Measurements from ENCODE around the gene VAV3. TPM values are rescaled to one million over a fixed set of nuclear protein-coding genes. Genes with fewer than 3 reads are reported as not detected.

VAV3 gene
- total RNA-seq, 1 donor from 2014 or later, result 2.1 TPM

DNA sequence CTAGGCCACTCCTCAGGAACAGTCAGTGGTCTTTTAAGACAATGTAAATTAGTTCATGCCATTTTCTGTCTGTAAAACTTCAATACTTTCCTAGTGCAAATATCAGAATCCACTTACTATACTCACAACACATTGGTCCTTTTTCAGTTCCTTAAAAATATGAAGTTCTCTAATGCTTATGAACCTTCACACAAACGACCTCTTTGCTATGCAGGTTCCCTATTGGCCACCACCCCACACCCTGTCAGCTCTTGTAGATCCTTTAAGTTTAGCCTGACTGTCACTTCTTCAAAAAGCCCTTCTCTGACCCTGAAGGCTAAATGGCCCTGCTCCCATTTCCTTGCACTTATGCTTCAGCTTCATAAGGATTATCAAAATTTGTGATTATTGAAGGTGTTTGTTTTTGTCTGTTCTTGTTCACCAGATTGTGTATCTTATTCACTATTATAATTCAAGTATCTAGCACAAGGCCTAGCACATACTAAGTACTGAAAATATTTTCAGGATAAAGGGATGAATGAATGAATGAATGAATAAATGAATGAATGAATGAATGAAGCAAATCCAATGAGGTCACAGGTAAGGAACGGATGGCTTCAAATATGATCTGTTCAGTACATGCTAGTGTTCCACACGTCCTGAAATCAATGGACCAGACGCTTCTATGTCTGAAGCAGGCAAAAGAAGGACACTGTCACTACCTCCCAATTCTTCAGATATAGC, 373.9 kb downstream of the VAV3 start:
- no peak for ATAC-seq
- intact Hi-C loops (cut with micrococcal nuclease), result no loop called here
- no peak for DNase-seq

GRCh38 chr1:107590087-107590486, 374.9 kb downstream of the VAV3 start:
- no peak for DNase-seq
- intact Hi-C loops (cut with micrococcal nuclease), result no loop called here
- ATAC-seq, result no peak

GRCh38 chr1:107588321-107588720, 376.7 kb downstream of the VAV3 start:
- intact Hi-C loops (cut with micrococcal nuclease), result no loop called here
- ATAC-seq (no peak), DNase-seq (no peak)

GRCh38 chr1:107575226-107575625, 389.8 kb downstream of the VAV3 start:
- no peak for ATAC-seq
- intact Hi-C loops (cut with micrococcal nuclease), result no loop called here

DNA sequence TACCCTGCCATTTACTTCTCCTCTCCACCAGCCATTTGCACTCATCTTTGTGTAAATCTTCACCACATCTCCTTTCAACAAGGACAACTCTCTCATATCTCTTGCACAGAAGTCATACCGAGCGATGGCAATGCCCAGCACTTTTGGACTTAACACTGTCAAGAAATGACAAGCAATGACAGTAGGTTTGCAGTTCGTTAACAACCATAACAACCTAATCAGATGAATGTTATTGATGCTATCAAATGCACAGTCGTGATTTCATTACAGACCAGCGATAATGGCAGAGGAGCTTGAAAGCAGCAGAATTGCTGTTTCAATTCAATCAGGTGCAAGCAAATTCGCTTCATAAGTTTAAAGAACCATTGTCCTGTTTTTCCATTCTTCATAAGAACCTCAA, 390.9 kb downstream of the VAV3 start:
- DNase-seq, result no peak
- intact Hi-C loops (cut with micrococcal nuclease), result no loop called here
- no peak for ATAC-seq

More at GRCh38 chr1:107575226-107575625, 389.8 kb downstream of the VAV3 start:
- DNase-seq, result no peak

DNA sequence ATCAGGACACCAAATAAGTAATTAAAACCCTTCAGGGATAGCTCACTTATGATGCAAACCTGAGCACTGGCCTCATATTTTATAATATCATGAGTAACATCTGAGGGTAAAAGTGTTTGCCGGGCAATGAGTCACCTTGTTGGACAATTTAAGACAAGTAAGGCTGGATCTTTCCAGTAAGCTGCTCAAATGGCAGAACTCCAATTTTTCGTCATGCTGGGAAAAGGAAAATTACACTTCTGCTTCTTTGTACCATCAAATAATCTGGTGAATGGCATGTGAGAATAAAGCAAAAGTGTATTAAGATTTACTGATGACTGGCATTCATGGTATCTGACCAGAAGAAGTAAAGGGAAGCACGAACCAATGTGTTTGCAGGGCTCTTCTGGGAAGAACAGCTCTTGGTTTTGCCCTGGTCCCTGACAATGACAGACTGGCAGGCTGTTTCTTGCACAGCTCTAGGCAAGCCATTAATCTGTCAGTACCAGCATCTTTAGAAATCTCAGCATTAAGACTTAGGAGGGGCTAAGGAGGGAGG, 392.2 kb downstream of the VAV3 start:
- ATAC-seq, result no peak
- DNase-seq, result no peak
- intact Hi-C loops (cut with micrococcal nuclease), result no loop called here

GRCh38 chr1:107570768-107571167, 394.2 kb downstream of the VAV3 start:
- no peak for ATAC-seq
- no peak for DNase-seq
- intact Hi-C loops (cut with micrococcal nuclease), result no loop called here

- intact Hi-C loops (cut with micrococcal nuclease), result no loop called here
- DNase-seq (no peak), ATAC-seq (no peak)
These were observed 401.5 kb downstream of the VAV3 start for GRCh38 chr1:107563441-107563840.

GRCh38 chr1:107559881-107560280, 405.1 kb downstream of the VAV3 start:
- DNase-seq (no peak), ATAC-seq (no peak)
- intact Hi-C loops (cut with micrococcal nuclease), result no loop called here

DNA sequence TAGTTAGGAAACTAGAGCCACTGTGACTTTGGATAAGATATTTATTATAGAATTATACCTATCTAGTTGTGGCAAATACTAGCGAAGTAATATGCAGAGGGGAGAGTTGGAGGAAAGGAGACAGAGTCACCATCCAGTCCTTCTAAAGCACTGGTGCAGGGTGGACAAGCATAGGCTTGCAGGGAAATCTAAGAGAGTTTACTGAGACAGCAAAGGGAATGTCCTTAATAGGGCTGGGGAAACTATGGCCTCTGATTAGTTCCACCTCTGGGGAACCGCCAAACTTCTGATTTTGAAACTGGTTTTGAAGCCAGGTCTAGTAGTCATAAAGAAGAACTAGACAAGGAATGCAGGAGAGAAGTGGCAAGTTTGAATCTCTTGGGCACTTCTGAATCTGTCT, 407.9 kb downstream of the VAV3 start:
- no peak for DNase-seq
- intact Hi-C loops (cut with micrococcal nuclease), result no loop called here
- no peak for ATAC-seq

- ATAC-seq (no peak), DNase-seq (no peak)
- intact Hi-C loops (cut with micrococcal nuclease), result no loop called here
These were observed 409.4 kb downstream of the VAV3 start for GRCh38 chr1:107555578-107555977.

- intact Hi-C loops (cut with micrococcal nuclease), result no loop called here
- no peak for ATAC-seq
- DNase-seq, result no peak
These were observed 412.2 kb downstream of the VAV3 start for GRCh38 chr1:107552781-107553180.

DNA sequence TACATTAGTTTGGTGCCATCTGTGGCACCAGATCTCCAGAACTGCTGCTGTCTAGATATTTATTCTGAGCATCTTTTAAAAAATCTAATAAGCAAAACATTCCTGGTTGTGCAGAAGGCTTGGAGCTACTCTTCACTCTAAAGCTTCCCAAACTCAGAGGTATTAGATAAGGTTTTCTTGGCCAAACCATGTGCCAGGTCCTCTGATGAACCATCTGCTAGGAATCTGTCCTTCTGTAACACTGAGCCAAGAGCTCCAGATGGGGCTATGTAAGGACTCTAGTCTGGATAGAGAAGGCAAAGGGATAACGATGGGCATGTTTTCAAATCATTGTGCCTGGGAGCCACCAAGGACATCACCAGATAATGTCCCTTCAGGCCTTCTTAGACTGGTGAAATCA, 413.5 kb downstream of the VAV3 start:
- DNase-seq (no peak), ATAC-seq (no peak)
- intact Hi-C loops (cut with micrococcal nuclease), result no loop called here

GRCh38 chr1:107550358-107550757, 414.6 kb downstream of the VAV3 start:
- ATAC-seq, result no peak
- DNase-seq, result no peak
- intact Hi-C loops (cut with micrococcal nuclease), result no loop called here

DNA sequence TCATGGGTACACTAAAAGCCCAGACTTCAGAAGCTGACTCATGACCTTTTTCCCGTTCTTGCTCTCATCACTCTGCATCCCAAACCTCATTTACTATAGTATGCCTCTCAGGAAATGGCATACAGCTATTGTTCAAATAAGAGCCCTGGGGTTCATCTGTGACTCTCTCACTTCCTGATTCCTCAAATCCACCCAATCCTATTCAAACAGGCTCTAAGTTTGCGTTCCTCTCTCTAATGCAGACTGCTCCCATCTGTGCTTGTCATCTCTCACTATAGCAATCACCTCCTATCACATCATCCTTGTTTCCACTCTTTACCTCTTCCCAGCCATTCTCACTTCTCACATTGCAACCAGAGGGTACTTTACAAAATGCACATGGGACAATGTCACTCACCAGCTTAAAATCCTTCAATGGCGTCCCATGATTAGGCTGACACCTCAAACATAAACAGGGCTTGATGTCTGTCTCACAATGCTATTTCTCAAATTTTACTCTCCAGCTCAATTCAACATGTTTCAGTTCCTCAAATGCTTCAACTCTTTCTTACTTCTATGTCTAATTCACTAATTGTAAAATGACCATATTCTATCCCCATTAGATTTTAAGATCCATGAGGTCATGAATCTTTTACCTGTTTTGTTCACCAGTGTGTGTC, 415.7 kb downstream of the VAV3 start:
- DNase-seq, result no peak
- intact Hi-C loops (cut with micrococcal nuclease), result no loop called here
- no peak for ATAC-seq

DNA sequence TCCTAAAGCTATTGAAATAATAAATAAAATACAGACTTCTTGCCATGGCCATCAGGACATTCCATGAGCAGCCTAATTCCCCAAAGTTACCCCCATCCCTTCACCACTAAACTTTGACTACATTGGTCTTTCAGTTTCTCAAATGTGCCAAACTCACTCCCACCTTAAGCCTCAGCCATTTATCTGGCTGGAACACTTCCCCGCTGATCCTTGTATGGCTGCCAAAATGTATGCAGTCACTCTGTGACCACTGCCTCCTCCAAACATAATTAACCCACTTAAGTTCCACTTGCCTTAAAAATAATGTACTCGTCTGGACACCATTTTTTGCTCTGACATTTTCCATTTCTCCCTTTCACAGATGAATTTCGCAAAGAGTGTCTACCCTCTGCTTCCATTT, 416.7 kb downstream of the VAV3 start:
- no peak for ATAC-seq
- DNase-seq, result no peak
- intact Hi-C loops (cut with micrococcal nuclease), result no loop called here

DNA sequence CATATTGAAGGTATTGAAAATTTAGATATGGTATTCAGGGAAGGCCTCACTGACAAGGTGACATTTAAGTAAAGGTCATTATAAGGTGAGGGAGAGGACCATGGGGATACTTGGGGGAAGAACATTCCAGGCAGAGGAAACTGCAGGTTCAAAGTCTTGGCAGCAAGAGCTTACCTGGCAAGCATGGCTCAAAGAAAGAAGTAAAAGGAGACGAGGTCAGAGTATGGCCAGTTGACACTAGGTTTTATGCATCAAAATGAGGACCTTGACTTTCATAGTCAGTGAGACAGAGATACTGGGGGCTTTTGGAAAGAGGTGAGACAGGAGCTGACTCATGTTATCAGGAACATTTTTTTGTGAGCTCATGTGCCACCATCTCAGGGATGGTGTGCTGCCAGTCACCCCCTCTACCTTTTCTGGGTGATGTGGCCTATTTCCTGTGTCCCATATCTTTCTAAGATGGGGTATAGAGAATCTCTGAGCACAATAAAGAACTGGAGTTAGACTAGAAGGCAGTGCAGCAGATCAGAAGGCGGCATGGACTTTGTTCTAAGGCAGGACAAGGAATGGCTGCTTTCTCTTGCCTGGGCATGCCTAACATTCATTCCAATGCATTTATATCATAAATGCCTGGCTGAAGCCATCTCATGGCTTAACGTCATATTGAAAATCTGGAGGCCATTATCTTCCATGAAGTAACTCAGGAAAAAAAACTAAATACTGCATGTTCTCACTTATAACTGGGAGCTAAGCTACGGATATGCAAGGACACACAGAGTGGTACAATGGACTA, 417.4 kb downstream of the VAV3 start:
- intact Hi-C loops (cut with micrococcal nuclease), result no loop called here
- ATAC-seq (no peak), DNase-seq (no peak)

DNA sequence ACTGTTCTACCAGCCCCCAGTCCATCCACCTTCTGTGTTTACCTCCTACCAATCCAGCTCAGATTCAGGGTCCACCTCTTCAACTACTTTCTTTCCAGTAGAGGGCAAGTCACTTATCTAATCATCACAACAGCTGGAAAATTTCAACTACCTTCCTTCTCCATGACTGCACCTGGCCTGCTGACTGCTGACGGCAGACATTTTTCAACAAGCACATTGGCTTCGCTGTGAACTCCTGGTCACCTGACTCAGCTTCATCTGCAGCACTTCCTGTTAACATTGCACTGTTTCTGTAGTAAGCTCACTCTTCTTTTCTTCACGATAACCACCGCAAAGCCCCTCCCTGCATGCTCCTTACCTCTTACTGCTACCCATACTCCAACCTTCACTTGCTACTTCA, 418.4 kb downstream of the VAV3 start:
- intact Hi-C loops (cut with micrococcal nuclease), result no loop called here

GRCh38 chr1:107545879-107546278, 419.1 kb downstream of the VAV3 start:
- ATAC-seq, result no peak
- no peak for DNase-seq
- intact Hi-C loops (cut with micrococcal nuclease), result no loop called here

More for the DNA sequence above, 418.4 kb downstream of the VAV3 start:
- DNase-seq (no peak), ATAC-seq (no peak)

GRCh38 chr1:107545056-107545577, 419.9 kb downstream of the VAV3 start:
- DNase-seq (no peak), ATAC-seq (no peak)
- intact Hi-C loops (cut with micrococcal nuclease), result no loop called here
